ENCODE data around the gene TET1. TPM values are rescaled to one million over a fixed set of nuclear protein-coding genes. Genes with fewer than 3 reads are reported as not detected.

TET1 gene
- total and polyA plus RNA-seq, 9 of the 15 experiments (the other 6 are each of a cell fraction or from before 2014, with no cell fraction given), result 2.6 to 21.3 (median 11.6) TPM

DNA sequence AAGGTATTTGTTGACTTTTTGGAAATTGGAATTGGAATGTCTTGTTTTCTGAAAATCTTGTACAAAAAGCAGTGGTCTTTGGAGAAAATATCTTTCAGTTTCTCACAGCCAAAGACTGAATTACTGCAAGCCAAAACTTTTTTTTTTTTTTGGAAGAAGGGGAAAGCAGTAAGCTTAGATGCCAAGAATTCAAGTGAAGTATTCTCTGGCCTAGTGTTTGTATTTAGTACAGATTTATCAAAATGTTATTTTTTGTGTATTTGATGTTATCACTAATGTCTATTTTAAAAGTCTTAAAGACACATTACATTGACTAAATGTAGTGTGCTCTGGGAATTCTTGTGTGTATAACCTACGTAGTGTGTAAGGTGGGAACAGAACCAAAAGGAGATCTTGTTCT is 6.2 kb downstream of the TET1 start:
- ATAC-seq, result no peak
- Histone ChIP-seq H3K36me3 (ENCODE audit: control insufficient read depth, insufficient read depth, low read length) (peaks cover 6% of the 10 kb centered on the region; the same call in 2 of the 3 replicates), H3K79me2 (ENCODE audit: control insufficient read depth, insufficient read depth, low read length) (peaks cover 86% of the 10 kb centered on the region), H3K9me3 (replicated peaks; ENCODE audit: control insufficient read depth, insufficient read depth, low read depth, low read length) (no peaks in the 10 kb centered on the region), H3K4me1 (replicated peaks in 1 of 2; ENCODE audit: control insufficient read depth in 2 of 2, insufficient read depth in 2 of 2, low read length in 2 of 2) (peaks cover 10 to 20% of the 10 kb centered on the region in 2 experiments), H3K27ac (ENCODE audit: extremely low read depth, low read depth, low read length) (no peak overlapping the region), H3K4me3 (no peak overlapping the region), H3K9ac (ENCODE audit: insufficient read depth in 1 of 2, low read depth in 2 of 2, low read length in 2 of 2) (peak overlapping the region in 1 of 2 experiments; percentile 40; a peak in 1 of 4 replicates), H4K20me1 (replicated peaks; ENCODE audit: control insufficient read depth, insufficient read depth, low read length) (no peaks in the 10 kb centered on the region), H3K27me3 (ENCODE audit: control insufficient read depth in 2 of 2, insufficient read depth in 2 of 2, low read length in 2 of 2) (no peaks in the 10 kb centered on the region), H2AFZ (ENCODE audit: low read depth, low read length) (no peak overlapping the region), H3K4me2 (ENCODE audit: insufficient read depth, low read length) (no peak overlapping the region), H3K9me1 (ENCODE audit: control insufficient read depth, insufficient read depth, low read length) (no peaks in the 10 kb centered on the region)
- in situ Hi-C loops (cut with MboI), result no loop called here
- CTCF ChIA-PET (ENCODE audit: low intra/inter-chr PET ratio), result no interaction called here
- intact Hi-C loops (cut with micrococcal nuclease), result no loop called here
- no peak for DNase-seq (ENCODE audit: extremely low read depth in 1 of 4, low spot score in 3 of 4)
- POLR2A ChIA-PET, result interaction anchor here (4.1 kb wide), 1 partner anchor 12 kb away, joined by 19 read pairs; no protein-coding TSS in a partner anchor
- no peak for FAIRE-seq
- no TSS peak for BruUV-seq (replicated peaks)
- TF ChIP-seq TSC22D4 (tag; IDR thresholded peaks at IDR 0.05), result no peak
- 0 out of 2 replicates have a peak, but pooled peaks have one; percentile 28 for TF ChIP-seq GTF2E2 (tag; IDR thresholded peaks at IDR 0.05)
- WGBS (ENCODE audit: insufficient coverage, low coverage, missing lambda C conversion rate), result 94% methylated on average over 1 of the region's 1 CpG

DNA sequence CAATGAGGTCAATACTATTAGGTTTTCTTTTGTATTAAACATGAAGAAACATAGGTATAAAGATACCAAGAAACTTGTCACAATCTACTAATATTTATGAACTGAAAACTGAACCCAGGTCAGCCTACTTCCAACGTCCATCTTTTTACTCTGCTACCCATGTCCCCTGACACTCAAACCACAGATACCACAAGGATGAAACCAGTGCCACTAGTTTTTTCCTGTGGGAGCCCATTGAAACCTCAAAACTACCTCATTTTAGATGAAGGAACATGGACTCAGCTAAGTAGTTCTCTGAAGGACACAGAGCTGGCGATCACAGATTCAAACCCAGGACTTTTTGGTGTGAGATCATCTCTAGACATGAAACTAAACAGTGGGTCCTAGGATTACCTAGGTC is 6.8 kb downstream of the TET1 start:
- no peaks in the 10 kb centered on the region for H3K9me1 ChIP-seq (ENCODE audit: control insufficient read depth, insufficient read depth, low read length)
- no TSS peak for BruUV-seq (replicated peaks)
- no peak overlapping the region for H3K9ac ChIP-seq (ENCODE audit: insufficient read depth in 1 of 2, low read depth in 2 of 2, low read length in 2 of 2)
- ChIA-PET POLR2A (interaction anchor here (0.6 to 4.1 kb wide), 3 partner anchors 11 to 1078 kb away, joined by 3 to 19 read pairs (median 4); no protein-coding TSS in a partner anchor), CTCF (ENCODE audit: low intra/inter-chr PET ratio) (no interaction called here)
- whole genome bisulfite sequencing (ENCODE audit: insufficient coverage, low coverage, missing lambda C conversion rate), result 50% methylated on average over 2 of the region's 2 CpGs
- no peak for DNase-seq (ENCODE audit: extremely low read depth in 1 of 4, low spot score in 3 of 4)
- in situ Hi-C loops (cut with MboI), result no loop called here
- no peak for ATAC-seq
- TF ChIP-seq ESRRA (IDR thresholded peaks at IDR 0.05; ENCODE audit: borderline replicate concordance, low read depth) (peak; percentile 36; the same call in 1 of the 2 replicates), PCBP1 (IDR thresholded peaks at IDR 0.05; ENCODE audit: low read depth, low read length, poor library complexity, severe bottlenecking) (no peak), FOXJ2 (tag; IDR thresholded peaks at IDR 0.05) (no peak), CXXC5 (CRISPR knock-in tag; IDR thresholded peaks at IDR 0.05) (no peak), DNMT1 (IDR thresholded peaks at IDR 0.05) (no peak), TEAD2 (tag; IDR thresholded peaks at IDR 0.05) (no peak)
- H3K36me3 ChIP-seq (ENCODE audit: control insufficient read depth, insufficient read depth, low read length), result peaks cover 10% of the 10 kb centered on the region; the same call in 2 of the 3 replicates
- intact Hi-C loops (cut with micrococcal nuclease), result no loop called here
- no peaks in the 10 kb centered on the region for H3K9me3 ChIP-seq (replicated peaks; ENCODE audit: control insufficient read depth, insufficient read depth, low read depth, low read length)
- H4K20me1 ChIP-seq (replicated peaks; ENCODE audit: control insufficient read depth, insufficient read depth, low read length), result no peaks in the 10 kb centered on the region
- H3K79me2 ChIP-seq (ENCODE audit: control insufficient read depth, insufficient read depth, low read length), result peaks cover 85% of the 10 kb centered on the region
- no peaks in the 10 kb centered on the region for H3K27me3 ChIP-seq (ENCODE audit: control insufficient read depth in 2 of 2, insufficient read depth in 2 of 2, low read length in 2 of 2)
- no peak overlapping the region for H3K27ac ChIP-seq (ENCODE audit: extremely low read depth, low read depth, low read length)
- no peak for FAIRE-seq
- no peak overlapping the region for H3K4me3 ChIP-seq
- H3K4me2 ChIP-seq (ENCODE audit: insufficient read depth, low read length), result no peak overlapping the region
- no peak overlapping the region for H2AFZ ChIP-seq (ENCODE audit: low read depth, low read length)
- peaks cover 6 to 20% of the 10 kb centered on the region in 2 experiments for H3K4me1 ChIP-seq (replicated peaks in 1 of 2; ENCODE audit: control insufficient read depth in 2 of 2, insufficient read depth in 2 of 2, low read length in 2 of 2)

All from K562 (cell line).